GM12864 (cell line): ENCODE results near the gene GNAS.

Experiments used
- DNase-seq: peaks from one replicate; pipeline ENCODE4 v3.0.0-alpha.2; 2011; ENCODE audit warnings: low read depth
- H3K4me3 ChIP-seq: 2 replicates; pipeline ENCODE4 v1.5.1; 2011; ENCODE audit warnings: mild to moderate bottlenecking, low read depth, low read length, control low read depth
- TF ChIP-seq, protein P1 (sequence below): IDR thresholded peaks from 2 replicates; pipeline ENCODE4 v1.5.1; 2011; ENCODE audit warnings: low read depth, mild to moderate bottlenecking, moderate library complexity, low read length, control low read depth, inconsistent platforms; ENCODE audit errors: missing control alignments

Gene GNAS

DNA sequence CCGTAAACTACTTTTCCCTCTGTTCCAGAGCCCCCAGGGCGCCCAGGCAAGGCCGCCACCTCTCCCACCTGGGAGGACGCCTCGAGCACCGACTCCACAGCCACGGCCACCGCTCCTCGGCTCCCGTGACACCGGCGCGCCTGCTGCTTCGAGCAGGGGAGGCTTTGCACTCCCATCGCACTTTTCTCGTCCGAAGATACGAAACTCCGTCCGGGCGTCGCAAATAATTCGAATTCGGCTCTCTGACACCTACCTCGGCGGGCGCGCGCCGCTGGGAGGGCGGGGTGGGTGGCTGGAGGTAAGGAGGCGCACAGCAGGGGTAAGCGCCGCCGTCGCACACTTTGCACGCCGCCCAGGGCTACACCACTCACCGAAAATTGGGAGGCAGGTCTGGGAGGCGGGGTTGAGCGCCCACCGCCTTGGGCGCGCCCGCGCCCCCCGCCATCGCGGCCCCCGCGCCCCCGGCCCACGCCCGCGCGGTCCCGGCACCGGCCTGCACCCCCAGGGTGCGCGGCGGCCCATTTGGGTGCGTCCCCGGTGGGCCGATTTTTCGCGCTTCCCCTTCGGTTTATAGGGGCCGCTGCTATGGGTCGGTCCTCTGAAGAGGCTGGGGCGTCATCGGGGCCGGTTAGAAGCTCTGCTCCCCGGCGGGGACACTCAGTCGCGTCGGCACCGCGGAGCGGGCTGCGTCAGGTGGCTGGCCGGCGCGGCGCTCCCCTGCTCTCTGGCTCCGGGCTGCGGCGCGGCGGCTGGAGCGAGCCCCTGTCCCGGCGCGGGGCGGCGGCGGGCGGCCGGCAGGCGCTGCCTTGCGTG, 36.2 kb downstream of the GNAS start:
- DNase-seq = no peak
- TF ChIP-seq, protein P1, sequence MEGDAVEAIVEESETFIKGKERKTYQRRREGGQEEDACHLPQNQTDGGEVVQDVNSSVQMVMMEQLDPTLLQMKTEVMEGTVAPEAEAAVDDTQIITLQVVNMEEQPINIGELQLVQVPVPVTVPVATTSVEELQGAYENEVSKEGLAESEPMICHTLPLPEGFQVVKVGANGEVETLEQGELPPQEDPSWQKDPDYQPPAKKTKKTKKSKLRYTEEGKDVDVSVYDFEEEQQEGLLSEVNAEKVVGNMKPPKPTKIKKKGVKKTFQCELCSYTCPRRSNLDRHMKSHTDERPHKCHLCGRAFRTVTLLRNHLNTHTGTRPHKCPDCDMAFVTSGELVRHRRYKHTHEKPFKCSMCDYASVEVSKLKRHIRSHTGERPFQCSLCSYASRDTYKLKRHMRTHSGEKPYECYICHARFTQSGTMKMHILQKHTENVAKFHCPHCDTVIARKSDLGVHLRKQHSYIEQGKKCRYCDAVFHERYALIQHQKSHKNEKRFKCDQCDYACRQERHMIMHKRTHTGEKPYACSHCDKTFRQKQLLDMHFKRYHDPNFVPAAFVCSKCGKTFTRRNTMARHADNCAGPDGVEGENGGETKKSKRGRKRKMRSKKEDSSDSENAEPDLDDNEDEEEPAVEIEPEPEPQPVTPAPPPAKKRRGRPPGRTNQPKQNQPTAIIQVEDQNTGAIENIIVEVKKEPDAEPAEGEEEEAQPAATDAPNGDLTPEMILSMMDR = no peak
- H3K4me3 ChIP-seq = peak overlapping the region; percentile 69

DNA sequence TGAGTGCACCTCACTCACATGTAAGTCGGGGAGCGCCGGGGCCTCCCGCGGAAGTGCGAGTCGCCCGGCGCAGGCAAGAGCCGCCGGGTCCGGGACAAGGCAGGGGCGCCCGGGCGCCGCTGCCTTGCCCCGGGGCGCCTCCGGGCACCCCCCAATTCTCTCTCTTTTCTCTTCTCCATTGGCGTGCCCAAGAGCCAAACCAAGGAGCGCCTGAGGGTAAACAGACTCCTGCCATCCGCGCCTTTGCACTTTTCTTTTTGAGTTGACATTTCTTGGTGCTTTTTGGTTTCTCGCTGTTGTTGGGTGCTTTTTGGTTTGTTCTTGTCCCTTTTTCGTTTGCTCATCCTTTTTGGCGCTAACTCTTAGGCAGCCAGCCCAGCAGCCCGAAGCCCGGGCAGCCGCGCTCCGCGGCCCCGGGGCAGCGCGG, 36.8 kb downstream of the GNAS start:
- peak overlapping the region; percentile 65 for H3K4me3 ChIP-seq
- no peak for DNase-seq
- TF ChIP-seq, protein P1 = no peak

DNA sequence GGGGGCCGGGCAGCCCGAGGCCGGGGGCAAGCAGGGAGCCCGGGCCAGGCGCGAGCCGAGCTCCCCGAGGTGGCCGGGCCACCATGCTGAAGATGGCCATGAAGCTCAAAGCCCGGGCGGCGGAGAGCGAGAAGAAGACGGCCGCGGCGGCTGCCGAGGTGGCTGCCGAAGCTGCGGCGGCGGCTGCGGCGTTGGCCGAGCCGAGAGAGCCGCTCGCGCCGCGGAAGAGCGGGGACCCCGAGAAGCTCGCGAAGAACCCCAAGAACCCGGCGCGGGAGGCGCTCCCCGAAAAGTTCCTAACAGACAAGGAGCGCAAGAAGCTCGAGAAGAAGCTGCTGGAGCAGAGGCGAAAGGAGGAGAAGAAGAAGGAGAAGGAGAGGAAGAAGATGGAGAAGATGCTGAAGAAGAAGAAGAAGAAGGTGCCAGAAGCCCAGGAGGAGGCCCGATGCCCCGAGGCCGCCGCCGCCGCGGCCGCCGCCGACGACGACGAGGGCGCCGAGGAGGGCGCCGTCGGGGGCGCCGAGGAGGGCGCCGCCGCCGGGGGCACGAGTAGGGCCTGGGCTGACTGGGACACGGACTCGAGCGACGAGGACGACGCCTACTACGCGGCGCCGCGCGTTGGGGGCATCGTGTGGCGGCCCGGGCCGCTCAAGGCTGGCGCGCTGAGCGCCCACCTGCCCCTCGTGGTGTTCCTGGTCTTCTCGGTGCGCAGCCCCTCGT, 37.4 kb downstream of the GNAS start:
- TF ChIP-seq, protein P1 = no peak
- no peak for DNase-seq
- peak overlapping the region; percentile 65 for H3K4me3 ChIP-seq

DNA sequence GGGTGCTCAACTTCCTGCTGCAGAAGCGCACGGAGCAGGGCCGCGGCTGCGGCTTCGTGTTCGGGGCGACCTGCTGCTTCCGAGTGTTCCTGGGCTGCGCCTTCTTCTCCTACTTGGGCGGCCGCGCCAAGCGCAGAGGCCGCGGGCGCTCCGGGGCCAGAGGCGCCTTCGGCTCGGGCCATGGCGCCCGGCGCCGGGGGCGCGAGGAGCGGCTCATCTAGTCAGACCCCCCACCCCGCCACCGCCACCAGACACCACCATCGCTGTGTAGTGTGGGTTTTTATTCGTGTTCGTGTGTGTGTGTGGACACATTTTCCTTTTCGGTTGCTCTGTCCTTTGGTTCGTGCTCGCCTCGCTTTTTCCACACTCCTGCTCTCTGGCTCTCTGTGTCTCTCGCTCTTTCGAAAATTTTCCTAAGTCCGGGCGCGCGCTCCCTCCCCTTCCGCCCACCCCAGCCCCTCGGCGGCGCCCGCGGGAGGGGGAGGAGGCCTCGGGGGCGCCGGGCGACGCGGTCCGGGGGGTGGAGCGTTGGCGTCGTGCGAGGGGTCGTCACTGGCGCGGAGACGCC, 38.1 kb downstream of the GNAS start:
- peak overlapping the region; percentile 65 for H3K4me3 ChIP-seq
- TF ChIP-seq, protein P1 = no peak
- DNase-seq = no peak

DNA sequence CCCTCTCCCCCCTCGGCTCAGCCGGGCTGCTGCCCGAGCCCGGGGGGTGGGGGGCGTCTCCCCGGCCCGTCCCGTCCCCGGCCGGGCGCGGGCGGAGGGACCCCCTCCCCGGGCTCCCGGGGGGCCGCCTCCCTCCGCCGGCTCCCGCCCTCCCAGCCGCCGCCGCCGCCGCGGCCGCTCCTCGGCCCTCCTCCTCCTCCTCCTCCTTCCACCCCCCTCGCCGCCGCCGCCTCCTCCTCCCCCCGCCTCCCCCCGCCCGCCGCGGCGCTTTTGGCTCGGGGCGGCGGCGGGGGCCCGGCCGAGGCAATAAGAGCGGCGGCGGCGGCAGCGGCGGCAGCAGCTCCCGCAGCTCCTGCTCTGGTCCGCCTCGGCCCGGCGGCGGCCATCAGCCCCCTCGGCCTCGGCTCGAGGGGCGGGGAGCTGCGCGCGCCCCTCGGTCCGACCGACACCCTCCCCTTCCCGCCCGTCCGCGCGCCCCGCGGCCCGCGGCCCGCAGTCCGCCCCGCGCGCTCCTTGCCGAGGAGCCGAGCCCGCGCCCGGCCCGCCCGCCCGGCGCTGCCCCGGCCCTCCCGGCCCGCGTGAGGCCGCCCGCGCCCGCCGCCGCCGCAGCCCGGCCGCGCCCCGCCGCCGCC, 38.7 kb downstream of the GNAS start:
- no peak for DNase-seq
- peak overlapping the region; percentile 79 for H3K4me3 ChIP-seq
- TF ChIP-seq, protein P1 = no peak

DNA sequence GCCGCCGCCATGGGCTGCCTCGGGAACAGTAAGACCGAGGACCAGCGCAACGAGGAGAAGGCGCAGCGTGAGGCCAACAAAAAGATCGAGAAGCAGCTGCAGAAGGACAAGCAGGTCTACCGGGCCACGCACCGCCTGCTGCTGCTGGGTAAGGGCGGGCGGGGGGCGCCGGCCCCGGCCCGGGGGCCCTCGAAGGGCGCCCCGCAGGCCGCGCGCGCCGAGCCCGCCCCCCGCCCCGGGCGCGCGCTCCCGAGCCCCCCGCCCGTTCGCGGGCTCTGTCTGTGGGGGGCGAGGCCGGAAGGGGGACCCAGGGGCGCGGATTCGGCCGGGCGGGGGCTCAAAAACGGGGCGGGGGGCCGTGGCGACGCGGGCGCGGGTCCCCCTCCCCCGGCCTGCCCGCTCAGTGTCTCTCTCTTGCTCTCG, 39.2 kb downstream of the GNAS start:
- TF ChIP-seq, protein P1 = no peak
- no peak for DNase-seq
- peak overlapping the region; percentile 79 for H3K4me3 ChIP-seq
